H9 (cell line): Measurements from ENCODE around the gene RARA. TPM values are rescaled to one million over a fixed set of nuclear protein-coding genes. Genes with fewer than 3 reads are reported as not detected.
A peak's percentile ranks its signal among the peaks of the same experiment; 100 is the strongest.

ENCODE experiments used
- DNase-seq: peaks from one replicate; pipeline ENCODE4 v3.0.0-alpha.2; 2017
- H2AFZ ChIP-seq: one replicate; pipeline ENCODE4 v1.6.1; 2013; ENCODE audit warnings: mild to moderate bottlenecking, low read length, control low read depth, moderate library complexity
- H2AK5ac ChIP-seq: 2 replicates; pipeline ENCODE4 v1.6.1; 2013; ENCODE audit warnings: low read length, control low read depth, mixed read lengths; ENCODE audit not compliant: insufficient read length
- H2BK120ac ChIP-seq: one replicate; pipeline ENCODE4 v1.6.1; 2013; ENCODE audit warnings: low read depth, mild to moderate bottlenecking, low read length, control low read depth, inconsistent platforms; ENCODE audit not compliant: poor library complexity, severe bottlenecking
- H2BK12ac ChIP-seq: 2 replicates; pipeline ENCODE4 v1.6.1; 2013; ENCODE audit warnings: low read length, control low read depth, mixed read lengths, low read depth; ENCODE audit not compliant: insufficient read length
- H2BK15ac ChIP-seq: 2 replicates; pipeline ENCODE4 v1.6.1; 2013; ENCODE audit warnings: low read depth, low read length, control low read depth
- H2BK20ac ChIP-seq: one replicate; pipeline ENCODE4 v1.6.1; 2013; ENCODE audit warnings: low read depth, mild to moderate bottlenecking, low read length, control low read depth, inconsistent platforms; ENCODE audit not compliant: poor library complexity, severe bottlenecking
- H2BK5ac ChIP-seq: 2 replicates; pipeline ENCODE4 v1.6.1; 2013; ENCODE audit warnings: low read length, control low read depth, mixed read lengths; ENCODE audit not compliant: insufficient read length
- H3K14ac ChIP-seq: 2 replicates; pipeline ENCODE4 v1.6.1; 2013; ENCODE audit warnings: low read length, control low read depth; ENCODE audit not compliant: insufficient read depth
- H3K18ac ChIP-seq: 2 replicates; pipeline ENCODE4 v1.6.1; 2013; ENCODE audit warnings: low read depth, mild to moderate bottlenecking, mixed read lengths, low read length, control low read depth; ENCODE audit not compliant: insufficient read length
- H3K23ac ChIP-seq: 2 replicates; pipeline ENCODE4 v1.6.1; 2013; ENCODE audit warnings: low read length, control low read depth, mixed read lengths, low read depth; ENCODE audit not compliant: insufficient read length
- H3K23me2 ChIP-seq: 2 replicates; pipeline ENCODE4 v1.6.1; 2013; ENCODE audit warnings: low read depth, mild to moderate bottlenecking, mixed read lengths, low read length, control low read depth; ENCODE audit not compliant: insufficient read length, poor library complexity, severe bottlenecking
- H3K27ac ChIP-seq: 2 replicates; pipeline ENCODE4 v1.5.1; 2013; ENCODE audit warnings: low read length, control low read depth, mixed read lengths, low read depth; ENCODE audit not compliant: insufficient read length
- H3K27me3 ChIP-seq: 2 replicates; pipeline ENCODE4 v1.6.1; 2013; ENCODE audit warnings: low read length, control low read depth, inconsistent platforms; ENCODE audit not compliant: insufficient read depth
- H3K4ac ChIP-seq: 2 replicates; pipeline ENCODE4 v1.6.1; 2013; ENCODE audit warnings: low read depth, mild to moderate bottlenecking, control low read depth, inconsistent platforms, low read length, moderate library complexity
- H3K4me1 ChIP-seq: 2 replicates; pipeline ENCODE4 v1.6.1; 2013; ENCODE audit warnings: low read length, control low read depth, inconsistent platforms; ENCODE audit not compliant: insufficient read depth
- H3K4me2 ChIP-seq: 2 replicates; pipeline ENCODE4 v1.6.1; 2013; ENCODE audit warnings: low read length, control low read depth, mixed read lengths; ENCODE audit not compliant: insufficient read length, insufficient read depth
- H3K56ac ChIP-seq: 2 replicates; pipeline ENCODE4 v1.6.1; 2013; ENCODE audit warnings: low read depth, mild to moderate bottlenecking, mixed read lengths, low read length, control low read depth; ENCODE audit not compliant: insufficient read length
- H3K79me1 ChIP-seq: 2 replicates; pipeline ENCODE4 v1.6.1; 2013; ENCODE audit warnings: low read depth, mild to moderate bottlenecking, moderate library complexity, low read length, control low read depth, inconsistent platforms; ENCODE audit not compliant: insufficient read depth, poor library complexity, severe bottlenecking
- H3K79me2 ChIP-seq: 2 replicates; pipeline ENCODE4 v1.6.1; 2013; ENCODE audit warnings: low read length, control low read depth, inconsistent platforms; ENCODE audit not compliant: insufficient read depth
- H3K9ac ChIP-seq: 2 replicates; pipeline ENCODE4 v1.6.1; 2013; ENCODE audit warnings: low read length, control low read depth, mixed read lengths; ENCODE audit not compliant: insufficient read length; ENCODE audit errors: extremely low read depth
- H3K9me3 ChIP-seq: one replicate; pipeline ENCODE4 v1.6.1; 2013; ENCODE audit warnings: low read depth, low read length, inconsistent platforms; ENCODE audit not compliant: control insufficient read depth
- H3T11ph ChIP-seq: one replicate; pipeline ENCODE4 v1.6.1; 2013; ENCODE audit warnings: mild to moderate bottlenecking, low read length, control low read depth, inconsistent platforms
- H4K20me1 ChIP-seq: one replicate; pipeline ENCODE4 v1.6.1; 2013; ENCODE audit not compliant: control insufficient read depth, insufficient read length, insufficient read depth
- H4K5ac ChIP-seq: 2 replicates; pipeline ENCODE4 v1.6.1; 2013; ENCODE audit warnings: low read depth, mild to moderate bottlenecking, mixed read lengths, low read length, control low read depth; ENCODE audit not compliant: insufficient read length
- H4K8ac ChIP-seq: replicated peaks from 2 replicates; pipeline ENCODE4 v1.6.1; 2013; ENCODE audit warnings: low read length, control low read depth, mixed read lengths, low read depth; ENCODE audit not compliant: insufficient read length
- H4K91ac ChIP-seq: 2 replicates; pipeline ENCODE4 v1.6.1; 2013; ENCODE audit warnings: low read depth, mild to moderate bottlenecking, moderate library complexity, mixed read lengths, low read length, control low read depth; ENCODE audit not compliant: insufficient read length
- H3K27ac Mint-ChIP-seq, 3 experiments: 2 replicates in 2 of 3; 3 replicates in 1 of 3; pipeline ENCODE4 v1.8.0; 2020 to 2021; ENCODE audit warnings: mixed read lengths in 3 of 3, mild to moderate bottlenecking in 1 of 3, moderate library complexity in 1 of 3
- H3K27me3 Mint-ChIP-seq: 2 replicates; pipeline ENCODE4 v1.8.0; 2021; ENCODE audit warnings: low read depth, mild to moderate bottlenecking, moderate library complexity, mixed read lengths
- H3K36me3 Mint-ChIP-seq, 3 experiments: 2 replicates in 2 of 3; 3 replicates in 1 of 3; pipeline ENCODE4 v1.8.0; 2020 to 2021; ENCODE audit warnings: low read depth in 3 of 3, mixed read lengths in 3 of 3; ENCODE audit not compliant: insufficient read depth in 1 of 3
- H3K4me1 Mint-ChIP-seq, 2 experiments: 2 replicates each; pipeline ENCODE4 v1.8.0; 2020; ENCODE audit warnings: mixed read lengths in 2 of 2
- H3K4me3 Mint-ChIP-seq, 2 experiments: 2 replicates in 1 of 2; 3 replicates in 1 of 2; pipeline ENCODE4 v1.8.0; 2020 to 2021; ENCODE audit warnings: mild to moderate bottlenecking in 2 of 2, mixed read lengths in 2 of 2, moderate library complexity in 1 of 2
- H3K9me3 Mint-ChIP-seq, 2 experiments: 2 replicates in 1 of 2; 3 replicates in 1 of 2; pipeline ENCODE4 v1.8.0; 2020; ENCODE audit warnings: mild to moderate bottlenecking in 2 of 2, mixed read lengths in 2 of 2, moderate library complexity in 1 of 2
- WGBS: extraction: QIAGEN DNeasy Blood & Tissue Kit; methylation state at CpG from one replicate; pipeline ENCODE4 v1.1.7; 2013; ENCODE audit warnings: missing lambda C conversion rate, low lambda C conversion rate, mixed read lengths; ENCODE audit not compliant: insufficient read length; ENCODE audit errors: extremely low coverage; 5-methylcytosine and 5-hydroxymethylcytosine counted together
- total RNA-seq: library from RNA; stranded (reverse); gene quantifications from 2 replicates; pipeline ENCODE4 v1.2.1, GENCODE V29; 2021
- TF ChIP-seq, protein P1 (sequence below): fragments of 200-600 bp; sonication (generic); conservative IDR thresholded peaks from 3 replicates; pipeline ENCODE4 v1.8.0; 2021; ENCODE audit warnings: antibody characterized with exemption, mild to moderate bottlenecking

RARA gene
- total RNA-seq, 1 experiment from 2014 or later = 17.6 TPM

DNA sequence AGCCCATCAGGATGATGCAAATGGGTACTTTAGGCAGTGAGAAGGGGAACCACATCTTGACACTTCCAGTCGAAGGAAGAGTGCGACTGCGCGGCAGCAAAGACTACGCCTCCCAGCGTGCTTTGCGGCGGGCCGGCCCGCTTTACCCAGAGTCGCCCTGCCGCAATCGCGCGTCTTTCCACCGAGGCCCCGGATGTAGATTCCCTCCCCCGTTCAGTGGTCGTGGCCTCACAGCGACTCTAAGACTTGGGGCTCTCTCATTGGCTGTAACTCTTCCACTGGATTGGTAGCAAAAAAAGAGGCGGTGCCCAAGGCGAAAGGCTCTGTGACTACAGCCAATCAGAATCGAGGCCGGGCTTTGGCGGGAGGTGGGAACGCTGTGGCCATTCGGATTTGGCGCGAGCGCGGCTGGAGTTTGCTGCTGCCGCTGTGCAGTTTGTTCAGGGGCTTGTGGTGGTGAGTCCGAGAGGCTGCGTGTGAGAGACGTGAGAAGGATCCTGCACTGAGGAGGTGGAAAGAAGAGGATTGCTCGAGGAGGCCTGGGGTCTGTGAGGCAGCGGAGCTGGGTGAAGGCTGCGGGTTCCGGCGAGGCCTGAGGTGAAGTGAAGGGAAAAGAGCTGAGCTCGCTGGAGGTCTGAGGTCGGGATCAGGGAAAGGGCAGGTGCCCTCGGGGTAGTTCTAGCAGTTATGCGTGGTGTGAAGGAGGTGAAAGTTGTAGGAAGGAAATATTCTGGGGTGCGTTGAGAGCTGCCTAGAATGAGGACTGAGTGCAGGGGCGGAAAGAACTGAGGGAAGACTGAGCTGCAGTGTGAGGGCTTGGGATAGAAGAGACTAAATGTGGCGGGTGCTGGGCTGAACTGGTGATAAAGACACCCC lies 21.2 kb upstream of the RARA start, which contains the start of gene CDC6:
CDC6 (plus strand) TSS at position 386 of the 876 bp plus-strand sequence. CDS start 1,542 bp downstream, outside the sequence.
- peak; percentile 100 for DNase-seq
- peaks cover 18 to 24% of the 10 kb centered on the region in 2 experiments for H3K4me1 Mint-ChIP-seq
- Histone ChIP-seq H3K27me3 (no peaks in the 10 kb centered on the region), H2BK5ac (peak within 1 kb of the TSS; percentile 81), H3K23me2 (no peaks in the 10 kb centered on the region), H2BK15ac (no peak within 1 kb of the TSS), H3K18ac (peak within 1 kb of the TSS; percentile 93), H4K5ac (peak within 1 kb of the TSS; percentile 36), H3K79me1 (peaks cover 3% of the 10 kb centered on the region), H3K23ac (no peak within 1 kb of the TSS), H3T11ph (no peak within 1 kb of the TSS), H3K9me3 (no peaks in the 10 kb centered on the region), H4K91ac (no peak within 1 kb of the TSS), H3K4ac (no peak within 1 kb of the TSS), H3K27ac (peak within 1 kb of the TSS; percentile 62), H2BK120ac (no peak within 1 kb of the TSS), H2BK20ac (no peak within 1 kb of the TSS), H4K20me1 (no peaks in the 10 kb centered on the region), H2AK5ac (no peak within 1 kb of the TSS), H3K56ac (no peak within 1 kb of the TSS), H3K4me2 (peak within 1 kb of the TSS; percentile 75), H4K8ac (no peak within 1 kb of the TSS), H3K4me1 (no peaks in the 10 kb centered on the region; the same call in 1 of the 2 replicates), H3K14ac (peak within 1 kb of the TSS; percentile 96), H2BK12ac (peak within 1 kb of the TSS; percentile 3), H2AFZ (no peak within 1 kb of the TSS), H3K79me2 (peaks cover 16% of the 10 kb centered on the region; the same call in 1 of the 2 replicates), H3K9ac (peak within 1 kb of the TSS; percentile 100)
- peak within 1 kb of the TSS; percentile 99 for H3K4me3 Mint-ChIP-seq
- peaks cover 32 to 45% (median 38%) of the 10 kb centered on the region in 3 experiments for H3K36me3 Mint-ChIP-seq
- H3K9me3 Mint-ChIP-seq = peaks cover 3 to 6% of the 10 kb centered on the region in 2 experiments; a peak in 4 of 5 replicates
- TF ChIP-seq, protein P1, sequence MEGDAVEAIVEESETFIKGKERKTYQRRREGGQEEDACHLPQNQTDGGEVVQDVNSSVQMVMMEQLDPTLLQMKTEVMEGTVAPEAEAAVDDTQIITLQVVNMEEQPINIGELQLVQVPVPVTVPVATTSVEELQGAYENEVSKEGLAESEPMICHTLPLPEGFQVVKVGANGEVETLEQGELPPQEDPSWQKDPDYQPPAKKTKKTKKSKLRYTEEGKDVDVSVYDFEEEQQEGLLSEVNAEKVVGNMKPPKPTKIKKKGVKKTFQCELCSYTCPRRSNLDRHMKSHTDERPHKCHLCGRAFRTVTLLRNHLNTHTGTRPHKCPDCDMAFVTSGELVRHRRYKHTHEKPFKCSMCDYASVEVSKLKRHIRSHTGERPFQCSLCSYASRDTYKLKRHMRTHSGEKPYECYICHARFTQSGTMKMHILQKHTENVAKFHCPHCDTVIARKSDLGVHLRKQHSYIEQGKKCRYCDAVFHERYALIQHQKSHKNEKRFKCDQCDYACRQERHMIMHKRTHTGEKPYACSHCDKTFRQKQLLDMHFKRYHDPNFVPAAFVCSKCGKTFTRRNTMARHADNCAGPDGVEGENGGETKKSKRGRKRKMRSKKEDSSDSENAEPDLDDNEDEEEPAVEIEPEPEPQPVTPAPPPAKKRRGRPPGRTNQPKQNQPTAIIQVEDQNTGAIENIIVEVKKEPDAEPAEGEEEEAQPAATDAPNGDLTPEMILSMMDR = no peak
- no peaks in the 10 kb centered on the region; the same call in 1 of the 2 replicates for H3K27me3 Mint-ChIP-seq
- peak within 1 kb of the TSS; percentile 99 to 100 (median 99) for H3K27ac Mint-ChIP-seq
- WGBS = no CpG with 5 or more reads among the region's 47 CpGs
